Lower leg skin (tissue), 4 donors: ENCODE measurements around the gene LIM2. TPM values are rescaled to one million over a fixed set of nuclear protein-coding genes. Genes with fewer than 3 reads are reported as not detected.

Experiments
- DNase-seq, 2 donors: peaks; one replicate each; pipeline ENCODE4 v3.0.0-alpha.2; 2019; ENCODE audit warnings: low spot score in 2 of 2
- H3K4me3 ChIP-seq: fragments of 200-600 bp; sonication (generic); 2 replicates; pipeline ENCODE4 v1.5.1; 2017; ENCODE audit warnings: mild to moderate bottlenecking, low read depth; ENCODE audit not compliant: poor library complexity, severe bottlenecking
- POLR2A ChIP-seq, 2 donors: fragments of 450-650 bp; IDR thresholded peaks; one replicate each; pipeline ENCODE4 v1.6.1; 2016 to 2017; ENCODE audit warnings: antibody characterized with exemption in 2 of 2, mild to moderate bottlenecking in 1 of 2, moderate library complexity in 1 of 2
- WGBS, 2 donors: methylation state at CpG; one replicate each; pipeline ENCODE4 v1.1.5; 2018; 5-methylcytosine and 5-hydroxymethylcytosine counted together
- intact Hi-C: fragments of 100-400 bp; cut with DNase I; formaldehyde crosslinking; loops from one replicate; pipeline ENCODE4 v1.15.0; 2023; ENCODE audit warnings: low total_unique reads
- total RNA-seq, 4 donors: library from RNA; depleted of rRNA; stranded (reverse); fragments of >200 nt; gene quantifications; one replicate each; pipeline ENCODE4 v1.1.0, GENCODE V29; 2016
- TF ChIP-seq, protein P1 (sequence below), 3 donors: fragments of 450-650 bp; IDR thresholded peaks; one replicate each; pipeline ENCODE4 v1.5.1; 2016; ENCODE audit warnings: antibody characterized with exemption in 3 of 3, mild to moderate bottlenecking in 3 of 3, moderate library complexity in 2 of 3

The LIM2 gene
- total RNA-seq, 4 donors from 2014 or later, result not detected

DNA sequence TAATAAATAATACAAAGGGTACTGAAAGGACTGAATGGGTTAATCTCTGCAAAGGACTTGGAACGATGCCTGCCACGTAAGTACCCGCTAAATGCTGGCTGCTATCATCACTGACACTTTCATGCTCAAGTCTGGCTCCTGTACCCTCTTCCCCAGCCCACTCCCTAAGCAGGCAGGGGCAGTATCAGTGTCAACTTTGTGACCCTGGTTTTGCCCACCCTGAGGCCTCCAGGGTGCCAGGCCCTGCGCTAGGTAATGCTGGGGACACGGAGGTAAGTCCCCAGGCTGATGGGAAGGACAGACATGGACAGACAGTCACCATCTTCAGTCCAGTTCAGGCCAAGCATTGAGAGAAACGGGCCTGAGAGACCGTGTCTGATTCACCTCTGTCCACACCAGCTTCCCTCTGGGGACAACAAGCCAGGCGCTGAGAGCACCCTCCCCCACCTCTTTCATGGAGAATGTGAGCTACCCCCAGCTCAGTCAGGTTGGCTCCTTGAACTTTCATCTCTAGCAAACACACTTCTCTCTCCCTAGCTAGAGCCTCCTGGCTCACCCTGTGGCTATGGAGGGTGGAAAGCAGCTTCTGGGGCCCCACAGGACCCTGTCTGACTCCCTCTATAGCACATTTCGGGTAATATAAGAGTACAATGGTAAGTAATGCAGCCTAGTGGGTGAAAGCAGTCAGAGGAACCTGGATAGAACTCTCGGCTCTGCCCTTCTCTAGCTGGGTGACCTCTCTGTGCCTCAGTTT is 22.4 kb downstream of the LIM2 start:
- WGBS, 2 donors, result 14% methylated on average over 10 of the region's 10 CpGs
- intact Hi-C loops, result no loop called here
- DNase-seq, result no peak
- TF ChIP-seq, protein P1, sequence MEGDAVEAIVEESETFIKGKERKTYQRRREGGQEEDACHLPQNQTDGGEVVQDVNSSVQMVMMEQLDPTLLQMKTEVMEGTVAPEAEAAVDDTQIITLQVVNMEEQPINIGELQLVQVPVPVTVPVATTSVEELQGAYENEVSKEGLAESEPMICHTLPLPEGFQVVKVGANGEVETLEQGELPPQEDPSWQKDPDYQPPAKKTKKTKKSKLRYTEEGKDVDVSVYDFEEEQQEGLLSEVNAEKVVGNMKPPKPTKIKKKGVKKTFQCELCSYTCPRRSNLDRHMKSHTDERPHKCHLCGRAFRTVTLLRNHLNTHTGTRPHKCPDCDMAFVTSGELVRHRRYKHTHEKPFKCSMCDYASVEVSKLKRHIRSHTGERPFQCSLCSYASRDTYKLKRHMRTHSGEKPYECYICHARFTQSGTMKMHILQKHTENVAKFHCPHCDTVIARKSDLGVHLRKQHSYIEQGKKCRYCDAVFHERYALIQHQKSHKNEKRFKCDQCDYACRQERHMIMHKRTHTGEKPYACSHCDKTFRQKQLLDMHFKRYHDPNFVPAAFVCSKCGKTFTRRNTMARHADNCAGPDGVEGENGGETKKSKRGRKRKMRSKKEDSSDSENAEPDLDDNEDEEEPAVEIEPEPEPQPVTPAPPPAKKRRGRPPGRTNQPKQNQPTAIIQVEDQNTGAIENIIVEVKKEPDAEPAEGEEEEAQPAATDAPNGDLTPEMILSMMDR (IDR thresholded peaks at IDR 0.05), result no peak
- no peak for TF ChIP-seq POLR2A (IDR thresholded peaks at IDR 0.05)
- H3K4me3 ChIP-seq, result peak overlapping the region; percentile 60

DNA sequence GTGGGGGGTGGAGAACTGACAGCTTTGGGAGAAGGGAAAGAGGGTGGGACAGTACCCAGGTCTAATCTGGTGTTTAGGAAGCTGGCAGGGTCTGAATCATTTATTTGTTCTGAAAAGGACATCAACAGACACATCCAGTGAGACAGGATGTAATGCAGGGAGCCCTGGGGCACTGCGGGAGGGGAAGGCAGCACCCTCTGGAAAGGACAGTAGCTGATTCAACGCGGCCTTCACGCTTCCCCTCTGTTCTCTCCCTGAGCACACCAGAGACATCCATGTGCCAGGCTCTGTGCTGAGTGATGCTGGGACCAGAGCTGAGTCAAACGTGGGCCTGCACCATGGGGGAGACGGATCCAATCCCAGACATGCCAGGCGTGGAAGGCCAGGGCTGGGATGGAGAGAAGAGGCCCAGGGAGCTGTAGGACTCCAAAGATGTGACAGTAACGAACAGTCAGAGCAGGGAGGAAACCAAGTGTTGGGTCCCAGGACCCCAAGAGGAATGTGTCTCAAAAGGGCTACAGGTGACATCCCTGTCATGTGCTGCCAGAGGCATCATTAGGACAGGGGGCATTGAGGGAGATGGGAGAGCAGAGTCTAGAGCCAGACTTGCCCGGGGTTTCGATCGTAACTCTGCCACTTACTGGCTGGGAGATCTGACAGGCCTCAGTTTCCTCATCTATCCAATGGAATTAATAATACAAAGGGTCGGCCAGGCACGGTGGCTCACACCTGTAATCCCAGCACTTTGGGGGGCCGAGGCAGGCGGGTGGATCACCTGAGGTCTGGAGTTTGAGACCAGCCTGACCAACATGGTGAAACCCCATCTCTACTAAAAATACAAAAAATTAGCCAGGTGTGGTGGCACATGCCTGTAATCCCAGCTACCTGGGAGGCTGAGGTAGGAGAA is 23.3 kb downstream of the LIM2 start:
- TF ChIP-seq, protein P1 (IDR thresholded peaks at IDR 0.05), result no peak
- TF ChIP-seq POLR2A (IDR thresholded peaks at IDR 0.05), result no peak
- no peak overlapping the region for H3K4me3 ChIP-seq
- WGBS, 2 donors, result 77 to 80% methylated on average over 15 of the region's 15 CpGs
- DNase-seq, result no peak
- intact Hi-C loops, result no loop called here

DNA sequence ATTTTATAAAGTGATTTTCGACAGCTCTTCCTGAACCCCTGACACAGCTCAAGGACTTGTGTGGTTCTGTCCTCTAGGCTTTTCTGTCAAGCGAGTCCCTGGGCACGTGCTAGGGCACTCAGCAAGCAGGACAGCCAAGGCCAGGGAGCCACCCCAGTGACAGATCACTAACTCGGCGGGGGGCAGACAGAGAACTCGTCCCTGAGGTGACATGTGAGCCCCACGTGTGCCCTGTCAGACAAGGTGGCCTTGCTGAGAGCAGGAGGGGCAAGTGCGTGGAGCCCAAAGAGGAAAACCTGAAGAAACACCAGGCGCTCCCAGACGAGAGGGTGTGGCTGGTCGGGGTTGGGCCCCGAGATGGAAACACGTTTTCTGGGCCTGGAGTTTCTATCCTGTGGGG is 26.5 kb downstream of the LIM2 start:
- DNase-seq, result no peak
- TF ChIP-seq, protein P1 (IDR thresholded peaks at IDR 0.05), result no peak
- no peak for TF ChIP-seq POLR2A (IDR thresholded peaks at IDR 0.05)
- WGBS, 2 donors, result 89 to 90% methylated on average over 13 of the region's 13 CpGs
- intact Hi-C loops, result no loop called here
- H3K4me3 ChIP-seq, result no peak overlapping the region

- TF ChIP-seq, protein P1 (IDR thresholded peaks at IDR 0.05), result no peak
- TF ChIP-seq POLR2A (IDR thresholded peaks at IDR 0.05), result no peak
- H3K4me3 ChIP-seq, result no peak overlapping the region
- DNase-seq, result no peak
- WGBS, 2 donors, result 71 to 82% methylated on average over 4 of the region's 4 CpGs
- intact Hi-C loops, result no loop called here
These were observed 28.5 kb downstream of the LIM2 start for GRCh38 chr19:51359294-51359693.

DNA sequence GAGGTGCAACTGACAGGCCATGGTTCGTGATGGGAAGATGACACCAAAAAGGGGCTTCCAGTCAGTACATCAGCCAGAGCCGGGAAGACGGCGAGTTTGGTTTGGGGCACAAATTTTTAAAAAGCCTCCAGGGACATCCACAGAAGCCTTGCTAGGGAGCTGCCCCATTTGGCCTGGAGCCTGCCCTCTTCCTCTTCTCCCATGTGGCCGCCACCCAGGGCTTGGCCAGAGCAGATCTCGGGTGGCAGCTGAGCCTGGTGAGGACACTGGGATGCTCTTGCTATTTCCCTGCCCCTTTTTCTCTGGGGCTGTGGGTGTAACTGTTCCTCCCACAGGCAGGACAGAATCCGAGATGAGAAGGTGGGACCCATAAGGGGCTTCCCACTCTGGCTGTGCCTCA is 29.8 kb downstream of the LIM2 start:
- no peak for DNase-seq
- TF ChIP-seq POLR2A (IDR thresholded peaks at IDR 0.05), result no peak
- TF ChIP-seq, protein P1 (IDR thresholded peaks at IDR 0.05), result no peak
- 69 to 76% methylated on average over 7 of the region's 7 CpGs for WGBS, 2 donors
- intact Hi-C loops, result no loop called here
- H3K4me3 ChIP-seq, result no peak overlapping the region
